Measurements from ENCODE around the gene SMAD4.

DNA sequence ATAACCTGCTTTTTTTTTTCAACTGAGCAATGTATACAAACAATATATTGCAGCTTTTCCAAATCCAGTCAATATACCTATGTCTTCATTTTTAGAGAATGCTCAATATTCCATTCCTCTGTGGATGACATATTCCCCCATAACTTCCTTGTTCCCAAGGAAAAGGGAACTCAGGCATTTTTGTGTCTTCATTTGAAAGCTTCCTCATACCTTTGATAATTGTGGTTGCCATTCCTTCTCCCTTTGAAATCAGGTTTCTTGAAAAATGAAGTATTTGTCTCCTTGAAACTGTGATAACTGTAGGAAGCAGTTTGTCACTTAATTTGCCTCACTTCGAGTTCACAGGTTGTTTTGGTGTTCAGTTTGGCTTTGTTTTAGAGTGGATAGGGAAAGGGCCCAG, 48.6 kb upstream of the SMAD4 start:
- no peak for TF ChIP-seq POLR2AphosphoS5 (IDR thresholded peaks at IDR 0.05)
- TF ChIP-seq, protein P1, sequence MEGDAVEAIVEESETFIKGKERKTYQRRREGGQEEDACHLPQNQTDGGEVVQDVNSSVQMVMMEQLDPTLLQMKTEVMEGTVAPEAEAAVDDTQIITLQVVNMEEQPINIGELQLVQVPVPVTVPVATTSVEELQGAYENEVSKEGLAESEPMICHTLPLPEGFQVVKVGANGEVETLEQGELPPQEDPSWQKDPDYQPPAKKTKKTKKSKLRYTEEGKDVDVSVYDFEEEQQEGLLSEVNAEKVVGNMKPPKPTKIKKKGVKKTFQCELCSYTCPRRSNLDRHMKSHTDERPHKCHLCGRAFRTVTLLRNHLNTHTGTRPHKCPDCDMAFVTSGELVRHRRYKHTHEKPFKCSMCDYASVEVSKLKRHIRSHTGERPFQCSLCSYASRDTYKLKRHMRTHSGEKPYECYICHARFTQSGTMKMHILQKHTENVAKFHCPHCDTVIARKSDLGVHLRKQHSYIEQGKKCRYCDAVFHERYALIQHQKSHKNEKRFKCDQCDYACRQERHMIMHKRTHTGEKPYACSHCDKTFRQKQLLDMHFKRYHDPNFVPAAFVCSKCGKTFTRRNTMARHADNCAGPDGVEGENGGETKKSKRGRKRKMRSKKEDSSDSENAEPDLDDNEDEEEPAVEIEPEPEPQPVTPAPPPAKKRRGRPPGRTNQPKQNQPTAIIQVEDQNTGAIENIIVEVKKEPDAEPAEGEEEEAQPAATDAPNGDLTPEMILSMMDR (IDR thresholded peaks at IDR 0.05) = no peak
